ENCODE results near the gene DDR2. TPM values are rescaled to one million over a fixed set of nuclear protein-coding genes. Genes with fewer than 3 reads are reported as not detected.
"Not testable (repeated sequence)": the region's sequence is repeated elsewhere in the genome, so short reads cannot be mapped to it uniquely, and the experiment has no call there.

DDR2 gene
- polyA plus RNA-seq, result 0.69 and 0.76 TPM in 2 replicates
- polyA minus RNA-seq, result 0.93 and 2.9 TPM in 2 replicates

- Histone ChIP-seq H3K4me3 (ENCODE audit: low read length) (no peak within 1 kb of the TSS), H2AFZ (ENCODE audit: low read depth, low read length) (no peak within 1 kb of the TSS), H3K9me3 (ENCODE audit: low read length) (no peaks in the 10 kb centered on the region), H3K36me3 (ENCODE audit: insufficient read depth, low read length) (no peaks in the 10 kb centered on the region), H3K9me2 (ENCODE audit: insufficient read depth, low read length) (no peaks in the 10 kb centered on the region), H4K20me1 (ENCODE audit: insufficient read depth) (no peaks in the 10 kb centered on the region), H3K4me2 (ENCODE audit: low read length) (no peak within 1 kb of the TSS), H3F3A (ENCODE audit: insufficient read depth, low read length, poor library complexity, severe bottlenecking) (no peaks in the 10 kb centered on the region), H3K79me2 (replicated peaks; ENCODE audit: insufficient read depth, low read length) (no peaks in the 10 kb centered on the region), H3K27me3 (ENCODE audit: insufficient read depth, low read depth, low read length) (no peaks in the 10 kb centered on the region), H3K9ac (ENCODE audit: low read length) (no peak within 1 kb of the TSS), H3K27ac (ENCODE audit: low read length) (peak within 1 kb of the TSS; percentile 60)
- TF ChIP-seq EP300 (conservative IDR thresholded peaks at IDR 0.05; ENCODE audit: poor library complexity, severe bottlenecking) (no peak), CTCF (IDR thresholded peaks at IDR 0.05; ENCODE audit: poor library complexity, severe bottlenecking) (no peak), SMC3 (conservative IDR thresholded peaks at IDR 0.05; ENCODE audit: poor library complexity) (no peak), RAD21 (conservative IDR thresholded peaks at IDR 0.05) (no peak), MXI1 (conservative IDR thresholded peaks at IDR 0.05; ENCODE audit: poor library complexity, severe bottlenecking) (no peak), TAF1 (IDR thresholded peaks at IDR 0.05; ENCODE audit: low read depth) (no peak), EZH2 (IDR thresholded peaks at IDR 0.05; ENCODE audit: borderline replicate concordance, insufficient read depth, low read length, poor library complexity, severe bottlenecking) (no peak), REST (IDR thresholded peaks at IDR 0.05; ENCODE audit: borderline replicate concordance) (no peak), POLR2AphosphoS5 (IDR thresholded peaks at IDR 0.05) (no peak)
Observed at GRCh38 chr1:162632217-162632666, at the start of gene DDR2. DDR2 (plus strand) TSS chr1:162632464; CDS start chr1:162719064, 86,600 bp downstream.

- H3K9me3 ChIP-seq (ENCODE audit: low read length); H3F3A ChIP-seq (ENCODE audit: insufficient read depth, low read length, poor library complexity, severe bottlenecking); H3K27ac ChIP-seq (ENCODE audit: low read length); H3K4me2 ChIP-seq (ENCODE audit: low read length); H3K9ac ChIP-seq (ENCODE audit: low read length); H3K79me2 ChIP-seq (replicated peaks; ENCODE audit: insufficient read depth, low read length); H3K9me2 ChIP-seq (ENCODE audit: insufficient read depth, low read length); H3K4me3 ChIP-seq (ENCODE audit: low read length); H3K27me3 ChIP-seq (ENCODE audit: insufficient read depth, low read depth, low read length); H4K20me1 ChIP-seq (ENCODE audit: insufficient read depth); H2AFZ ChIP-seq (ENCODE audit: low read depth, low read length); H3K36me3 ChIP-seq (ENCODE audit: insufficient read depth, low read length): not testable (repeated sequence)
Observed at GRCh38 chr1:162582901-162583300, 49.4 kb upstream of the DDR2 start.

GRCh38 chr1:162585101-162585500, 47.2 kb upstream of the DDR2 start:
- H3F3A ChIP-seq (ENCODE audit: insufficient read depth, low read length, poor library complexity, severe bottlenecking); H3K9ac ChIP-seq (ENCODE audit: low read length); H3K79me2 ChIP-seq (replicated peaks; ENCODE audit: insufficient read depth, low read length); H4K20me1 ChIP-seq (ENCODE audit: insufficient read depth); H3K27ac ChIP-seq (ENCODE audit: low read length); H3K4me3 ChIP-seq (ENCODE audit: low read length); H3K9me3 ChIP-seq (ENCODE audit: low read length); H3K27me3 ChIP-seq (ENCODE audit: insufficient read depth, low read depth, low read length); H2AFZ ChIP-seq (ENCODE audit: low read depth, low read length); H3K9me2 ChIP-seq (ENCODE audit: insufficient read depth, low read length); H3K4me2 ChIP-seq (ENCODE audit: low read length): not testable (repeated sequence)
- peaks cover 12% of the 10 kb centered on the region for H3K36me3 ChIP-seq (ENCODE audit: insufficient read depth, low read length)
